GM12874 (cell line): ENCODE measurements around the gene MAGI2.

Source experiments
- CTCF ChIP-seq: IDR thresholded peaks from 2 replicates; pipeline ENCODE4 v1.5.1; 2011; ENCODE audit warnings: low read depth, mild to moderate bottlenecking, control low read depth, low read length, moderate library complexity; ENCODE audit not compliant: insufficient read depth

The MAGI2 gene

GRCh38 chr7:78359836-78360235 lies 1093.6 kb downstream of the MAGI2 start:
- no peak for TF ChIP-seq CTCF

DNA sequence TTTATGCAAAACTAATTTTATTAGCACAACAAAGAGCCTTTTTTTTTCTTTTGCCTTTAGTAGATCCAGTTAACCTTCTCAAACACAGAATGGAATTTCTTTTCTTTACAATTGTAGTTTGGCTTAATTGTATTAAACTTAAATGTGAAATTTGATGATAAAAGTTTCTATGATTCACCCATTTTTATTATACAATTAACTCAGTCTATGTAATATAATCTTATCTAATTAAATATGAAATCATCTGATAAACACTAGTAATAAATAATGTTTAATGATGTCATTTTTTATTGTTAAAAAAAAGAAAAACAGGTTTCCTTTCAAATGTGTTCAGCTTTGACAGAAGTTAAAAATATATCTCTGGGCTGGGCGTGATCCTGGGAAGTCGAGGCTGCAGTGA lies 1095.8 kb downstream of the MAGI2 start:
- no peak for TF ChIP-seq CTCF

- no peak for TF ChIP-seq CTCF
Measured at GRCh38 chr7:78355834-78356233, 1097.6 kb downstream of the MAGI2 start.

- no peak for TF ChIP-seq CTCF
Measured at GRCh38 chr7:78350926-78351325, 1102.5 kb downstream of the MAGI2 start.

- no peak for TF ChIP-seq CTCF
Measured at GRCh38 chr7:78350391-78350790, 1103.1 kb downstream of the MAGI2 start.

- no peak for TF ChIP-seq CTCF
Measured at GRCh38 chr7:78346827-78347226, 1106.6 kb downstream of the MAGI2 start.

DNA sequence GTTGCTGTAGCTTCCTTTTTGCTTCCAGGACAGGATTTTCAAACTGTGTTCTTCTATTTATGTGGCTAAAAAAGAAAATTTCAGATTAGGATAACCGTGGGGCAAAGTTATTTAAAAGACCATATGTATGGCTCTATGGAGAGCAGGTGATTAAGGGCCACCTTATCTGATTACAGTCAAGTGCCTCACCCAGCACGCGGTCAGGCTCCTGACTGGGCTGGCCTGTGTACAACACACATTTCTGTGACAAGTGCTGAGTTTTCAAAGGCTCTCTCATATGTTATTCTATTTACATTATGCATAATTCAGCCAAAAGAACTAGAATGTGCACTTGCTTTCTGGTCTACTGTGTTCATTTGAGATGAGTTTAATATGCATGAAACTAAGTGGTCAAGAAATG lies 1107.5 kb downstream of the MAGI2 start:
- TF ChIP-seq CTCF, result no peak

GRCh38 chr7:78345293-78345911 lies 1108.1 kb downstream of the MAGI2 start:
- TF ChIP-seq CTCF, result no peak
